ENCODE results near the gene PSAT1.

The PSAT1 gene

DNA sequence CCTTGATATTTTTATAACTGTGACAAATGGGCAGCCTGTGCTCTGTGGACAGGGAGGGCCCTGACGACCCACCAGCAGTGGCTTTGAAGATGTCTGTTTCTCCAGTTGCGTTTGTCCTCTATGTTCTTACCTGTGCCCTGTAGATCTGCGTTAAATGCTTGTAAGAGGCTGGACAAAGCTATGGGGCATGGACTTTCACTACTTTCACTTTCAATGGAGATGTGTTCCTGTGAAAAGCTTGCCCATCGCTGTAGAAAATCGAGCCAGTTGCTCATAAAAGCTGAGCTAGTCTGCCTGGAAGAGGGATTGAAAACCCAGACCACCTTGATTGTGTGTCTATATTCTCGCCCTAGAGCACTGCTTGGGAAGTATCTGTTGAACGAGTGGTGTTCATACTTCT lies 74.1 kb downstream of the PSAT1 start:
- DNase-seq, result no peak

DNA sequence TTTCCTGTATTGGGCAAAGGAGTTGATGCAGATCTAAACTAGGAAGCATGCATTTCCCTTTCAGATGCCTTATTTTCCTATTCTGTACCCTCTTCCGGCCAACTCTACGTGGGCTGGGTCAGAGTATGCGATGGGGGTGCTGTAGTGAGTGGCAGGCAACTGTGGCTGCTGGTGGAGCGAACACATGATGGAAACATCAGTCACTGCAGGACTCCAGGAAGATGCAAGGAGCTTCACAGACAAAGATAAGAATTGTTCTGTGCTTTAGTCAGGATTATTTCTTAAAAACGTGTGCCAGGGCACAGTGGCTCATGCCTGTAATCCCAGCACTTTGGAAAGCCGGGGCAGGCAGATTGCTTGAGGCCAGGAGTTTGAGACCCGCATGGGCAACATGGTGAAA lies 75.1 kb downstream of the PSAT1 start:
- no peak for DNase-seq

Measured in amniotic stem cell (primary cell).